NCI-H146 (cell line): ENCODE results near the gene FIZ1.
"Not testable (repeated sequence)": the region's sequence is repeated elsewhere in the genome, so short reads cannot be mapped to it uniquely, and the experiment has no call there.

ENCODE experiments used
- DNase-seq: peaks from one replicate; lab custom pipeline; 2025; lab: John Stamatoyannopoulos, UW

FIZ1 gene

DNA sequence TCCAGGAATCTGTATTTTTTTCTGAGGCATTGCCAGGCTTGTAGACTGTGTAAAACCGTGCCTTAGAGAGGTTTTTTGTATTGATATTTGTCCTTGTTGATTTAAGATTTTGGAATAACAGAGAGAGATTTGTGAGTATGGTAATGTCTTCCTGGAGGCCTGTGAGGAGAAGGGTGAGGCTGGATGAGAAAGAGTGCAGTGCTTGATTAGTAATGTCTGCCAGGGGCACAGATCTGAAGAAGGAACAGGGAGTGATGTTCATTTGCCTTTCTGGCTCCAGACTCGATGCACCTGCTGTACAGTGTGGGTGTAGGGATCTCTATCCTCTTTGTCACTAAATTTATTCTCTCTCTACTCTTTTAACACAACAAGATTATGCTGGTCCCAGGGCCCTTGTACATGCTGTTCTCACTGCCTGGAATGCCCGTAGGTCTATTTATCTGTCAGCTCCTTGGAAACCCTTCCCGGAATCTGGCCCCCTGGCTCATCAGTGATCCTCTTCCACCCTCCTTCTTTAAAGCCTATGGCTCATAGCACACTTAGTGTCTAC, 4.2 kb downstream of the FIZ1 start:
- DNase-seq, result no peak

DNA sequence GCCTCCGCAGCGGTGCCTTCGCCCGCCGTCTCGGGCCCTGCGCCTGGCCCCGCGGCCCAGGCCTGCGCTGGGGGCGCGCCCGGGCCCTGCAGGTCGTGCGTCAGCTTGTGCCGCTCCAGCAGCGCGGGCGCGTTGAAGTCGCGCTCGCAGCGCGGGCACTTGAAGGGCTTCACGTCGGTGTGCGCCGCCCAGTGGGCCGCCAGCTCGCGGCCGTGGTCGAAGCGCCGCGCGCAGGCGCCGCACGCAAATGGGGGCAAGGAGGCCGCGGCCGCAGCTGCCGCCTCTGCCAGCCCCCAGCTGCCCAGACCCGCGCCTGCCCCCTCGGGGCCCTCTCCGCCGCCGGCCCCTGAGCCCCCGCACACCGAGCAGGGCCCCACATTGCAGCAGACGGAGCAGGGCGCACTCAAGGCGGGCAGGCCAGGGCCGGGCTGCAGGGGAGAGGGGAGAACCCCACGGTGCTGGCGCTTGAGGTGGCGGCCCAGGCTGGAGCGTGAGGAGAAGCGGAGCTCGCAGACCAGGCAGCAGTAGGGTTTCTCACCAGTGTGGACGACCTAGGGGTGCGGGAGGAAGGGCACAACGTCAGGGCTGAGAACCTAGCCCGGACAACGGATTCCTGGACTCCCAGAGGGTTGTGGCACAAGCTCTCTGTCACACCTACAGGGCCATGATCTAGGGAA, 6.1 kb downstream of the FIZ1 start:
- no peak for DNase-seq

DNA sequence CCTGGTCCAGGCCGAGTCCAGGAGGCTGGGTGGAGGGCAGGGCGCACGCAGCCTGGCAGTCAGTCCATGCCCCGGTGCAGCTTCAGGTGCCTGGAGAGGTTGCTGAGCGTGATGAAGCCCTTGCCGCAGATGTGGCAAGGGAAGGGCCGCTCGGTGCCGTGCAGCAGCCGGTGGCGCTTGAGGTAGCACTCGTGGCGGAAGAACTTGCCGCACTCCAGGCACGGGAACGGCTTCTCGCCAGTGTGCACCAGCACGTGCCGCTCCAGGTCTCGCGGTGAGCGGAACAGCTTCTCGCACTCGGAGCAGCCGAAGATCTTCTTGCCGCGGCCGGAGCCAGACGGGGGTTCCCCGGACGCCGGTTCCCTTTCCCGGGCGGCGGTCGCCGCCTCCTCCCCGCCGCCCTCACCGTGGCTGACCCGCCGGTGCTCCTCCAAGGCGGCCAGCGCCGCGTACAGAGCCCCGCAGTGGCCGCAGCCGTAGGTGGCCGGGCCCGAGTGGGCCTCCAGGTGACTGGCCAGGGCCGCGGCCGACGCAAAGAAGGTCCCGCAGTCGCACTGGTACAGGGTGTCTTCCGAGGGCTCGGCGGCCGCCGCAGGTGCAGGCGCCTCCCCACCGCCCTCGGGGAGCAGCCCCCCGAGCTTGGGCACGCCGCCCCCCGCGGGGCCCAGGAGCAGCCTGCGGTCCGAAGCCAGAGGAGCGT, 6.8 kb downstream of the FIZ1 start:
- no peak for DNase-seq

DNA sequence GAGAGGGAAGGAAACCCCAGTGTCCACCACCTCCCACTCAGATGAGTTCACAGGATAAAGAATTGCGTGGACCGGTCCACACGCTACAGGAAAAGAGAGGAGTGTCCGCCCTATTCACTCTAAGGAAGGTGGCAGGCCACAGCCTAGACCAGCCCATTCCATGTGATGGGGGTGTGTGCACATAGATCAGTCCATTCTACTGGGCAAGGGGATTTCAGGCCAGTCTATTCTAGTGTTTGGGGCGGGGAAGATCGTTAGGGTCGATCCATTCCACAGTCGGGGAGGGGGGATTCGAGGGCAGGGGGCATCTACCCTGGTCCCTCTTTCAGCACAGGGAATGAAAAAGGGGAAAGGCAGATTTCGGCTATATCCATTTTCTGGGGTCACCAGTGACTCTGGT, 7.8 kb downstream of the FIZ1 start:
- no peak for DNase-seq

DNA sequence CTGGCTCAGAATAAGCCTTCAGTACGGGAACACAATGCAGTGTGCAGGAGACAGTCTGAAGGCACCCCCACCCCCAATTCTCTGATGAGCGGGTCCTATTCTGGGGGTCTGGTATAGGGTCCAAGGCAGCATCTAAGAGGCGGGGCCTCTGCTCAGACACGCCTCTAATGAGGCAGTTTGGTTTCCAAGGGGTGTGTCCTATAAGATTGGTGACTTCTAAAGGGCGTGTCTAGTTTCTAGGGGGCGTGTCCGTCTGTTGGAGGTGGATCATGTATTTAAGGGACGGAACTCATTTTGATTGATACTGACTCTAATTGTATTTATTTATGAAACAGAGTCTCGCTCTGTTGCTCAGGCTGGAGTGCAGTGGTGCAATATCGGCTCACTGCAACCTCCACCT, 8.7 kb downstream of the FIZ1 start:
- DNase-seq, result peak; percentile 24

DNA sequence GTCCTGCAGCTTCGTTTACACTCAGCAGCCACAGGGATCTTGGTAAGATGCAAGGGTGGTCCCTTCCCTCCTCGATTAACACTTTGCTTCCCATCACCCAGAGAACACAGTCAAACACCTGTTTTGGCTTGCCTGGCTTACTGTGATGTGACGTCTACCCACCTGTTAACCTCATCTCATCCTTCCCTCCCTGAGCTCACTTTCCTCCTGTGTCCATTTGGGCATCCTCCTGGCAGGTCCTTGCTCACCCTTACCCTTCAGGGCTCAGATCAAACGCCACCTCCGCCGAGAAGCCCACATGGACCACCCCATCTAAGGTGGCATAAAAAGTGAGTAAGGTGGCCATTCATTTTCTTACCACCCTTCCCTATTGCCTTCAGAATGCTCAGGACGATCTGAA, 9.2 kb downstream of the FIZ1 start:
- DNase-seq, result no peak

DNA sequence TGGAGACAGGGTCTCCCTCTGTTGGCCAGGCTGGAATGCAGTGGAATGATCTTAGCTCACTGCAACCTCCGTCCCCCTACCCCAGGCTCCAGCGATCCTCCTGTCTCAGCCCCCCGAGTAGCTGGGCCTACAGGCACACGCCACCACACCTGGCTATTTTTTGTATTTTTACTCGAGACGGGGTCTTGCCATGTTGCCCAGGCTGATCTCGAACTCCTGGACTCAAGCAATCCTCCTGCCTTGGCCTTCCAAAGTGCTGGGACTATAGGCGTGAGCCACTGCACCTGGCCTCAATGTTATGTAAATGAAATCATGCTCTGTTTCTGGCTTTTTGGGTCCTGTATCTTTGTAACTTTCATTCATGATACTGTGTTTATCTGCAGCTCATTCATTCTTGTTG, 10.6 kb downstream of the FIZ1 start:
- no peak for DNase-seq

DNA sequence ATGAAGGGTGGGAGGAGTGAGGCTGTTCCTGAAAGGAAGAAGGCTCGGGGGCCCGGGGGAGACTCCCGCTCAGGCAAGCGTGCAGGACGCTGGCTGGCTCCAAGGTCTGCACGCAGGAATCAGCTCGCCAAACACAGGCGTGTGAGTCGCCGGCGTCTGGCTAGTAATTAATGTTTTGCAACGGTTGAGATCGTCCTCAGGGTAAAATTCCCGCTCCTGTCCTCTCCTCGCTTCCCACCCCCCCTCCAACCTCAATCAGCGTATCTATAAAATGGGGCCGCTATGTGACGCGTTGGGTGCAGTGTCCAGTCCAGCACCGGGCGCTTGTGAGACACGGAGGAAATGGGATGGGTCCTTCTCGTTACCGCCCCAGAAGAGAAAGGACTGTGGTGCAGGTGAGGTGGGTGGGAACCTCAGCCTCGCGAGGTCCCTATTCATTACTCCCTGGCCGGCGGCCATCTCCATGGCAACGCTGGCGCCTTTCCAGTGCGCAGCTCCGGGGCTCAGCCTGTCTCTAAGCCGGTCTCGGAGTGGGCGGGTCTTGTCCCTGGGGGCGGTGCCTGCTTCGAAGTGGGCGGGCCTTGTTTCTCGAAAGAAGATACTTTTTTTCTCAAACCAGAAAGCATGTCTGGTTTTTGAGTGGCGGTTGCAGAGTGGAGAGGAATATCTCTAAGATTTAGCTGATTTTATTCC, 12.2 kb downstream of the FIZ1 start:
- peak; percentile 99 for DNase-seq

DNA sequence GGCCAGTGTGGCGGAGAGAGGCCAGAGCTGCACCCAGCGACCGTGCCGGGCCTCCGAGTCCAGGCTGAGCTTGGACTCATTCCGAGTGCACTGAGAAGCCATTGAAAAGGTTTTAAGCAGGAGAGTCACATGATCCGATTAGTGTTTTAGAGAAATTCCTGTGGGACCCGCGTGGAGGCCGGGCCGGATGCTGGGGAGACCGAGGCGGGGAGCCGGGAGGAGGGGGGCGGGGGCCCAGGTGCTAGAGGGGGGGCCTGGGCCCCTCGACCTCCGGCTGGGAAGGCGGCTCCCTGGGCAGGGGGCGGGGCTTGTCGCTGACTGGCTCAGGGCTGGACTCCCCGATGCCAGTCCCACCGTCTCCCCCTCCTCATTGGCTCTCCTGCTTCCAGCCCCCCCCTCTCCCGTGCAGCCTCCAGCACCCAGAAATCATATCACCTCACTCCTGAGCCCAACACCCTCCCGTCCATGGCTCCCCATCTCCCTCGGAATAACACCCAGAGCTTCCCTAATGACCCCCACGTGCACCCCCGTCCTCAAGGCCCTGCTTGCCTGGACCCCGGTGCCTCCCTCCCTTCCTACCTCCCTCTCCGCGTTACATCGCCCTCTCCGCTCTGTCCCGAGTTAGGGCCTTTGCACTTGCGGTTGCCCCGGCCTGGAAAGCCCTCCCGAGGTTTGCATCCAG, 13.5 kb downstream of the FIZ1 start:
- DNase-seq, result peak; percentile 90

DNA sequence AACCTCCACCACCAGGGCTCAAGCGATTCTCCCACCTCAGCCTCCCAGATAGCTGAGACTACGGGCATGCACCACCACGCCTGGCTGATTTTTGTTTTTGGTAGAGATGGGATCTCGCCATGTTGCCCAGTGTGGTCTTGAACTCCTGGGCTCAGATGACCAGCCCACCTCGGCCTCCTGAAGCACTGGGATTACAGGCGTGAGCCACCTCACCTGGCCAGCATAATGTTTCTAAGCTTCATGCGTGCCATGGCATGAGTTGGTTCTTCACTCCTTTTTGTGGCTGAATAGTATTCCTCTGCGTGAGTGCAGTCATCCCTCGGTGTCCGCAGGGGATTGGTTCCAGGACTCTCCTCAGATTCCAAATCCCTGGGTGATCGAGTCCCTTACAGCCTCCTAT, 14.4 kb downstream of the FIZ1 start:
- DNase-seq, result no peak

DNA sequence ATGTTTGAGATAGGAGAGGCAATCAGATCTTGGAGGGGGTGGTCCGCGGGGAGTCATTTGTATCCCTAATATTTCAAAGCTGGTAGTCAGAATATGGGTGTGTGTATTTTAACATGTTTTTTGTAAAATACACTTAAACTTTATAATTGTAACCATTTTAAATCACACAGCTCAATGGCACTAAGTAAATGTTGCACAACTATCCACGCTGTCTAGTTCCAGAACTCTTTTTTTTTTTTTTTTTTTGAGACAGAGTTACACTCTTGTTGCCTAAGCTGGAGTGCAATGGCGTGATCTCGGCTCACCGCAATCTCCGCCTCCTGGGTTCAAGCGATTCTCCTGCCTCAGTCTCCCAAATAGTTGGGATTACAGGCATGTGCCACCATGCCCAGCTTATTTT, 15.4 kb downstream of the FIZ1 start:
- not testable (repeated sequence) for DNase-seq

DNA sequence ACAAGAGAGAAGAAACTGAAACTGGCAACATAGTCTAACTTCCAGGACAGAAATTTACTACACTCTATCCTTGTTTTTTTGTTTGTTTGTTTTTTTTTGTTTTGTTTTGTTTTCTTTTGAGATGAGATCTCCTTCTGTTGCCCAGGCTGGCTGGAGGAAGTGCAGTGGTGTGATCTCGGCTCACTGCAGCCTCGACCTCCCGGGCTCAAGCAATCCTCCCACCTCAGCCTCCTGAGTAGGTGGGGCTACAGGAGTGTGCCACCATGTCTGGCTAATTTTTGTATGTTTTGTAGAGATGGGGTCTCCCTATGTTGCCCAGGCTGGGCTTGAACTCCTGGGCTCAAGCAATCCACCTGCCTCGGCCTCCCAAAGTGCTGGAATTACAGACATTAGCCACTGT, 17.0 kb downstream of the FIZ1 start:
- DNase-seq, result not testable (repeated sequence)

DNA sequence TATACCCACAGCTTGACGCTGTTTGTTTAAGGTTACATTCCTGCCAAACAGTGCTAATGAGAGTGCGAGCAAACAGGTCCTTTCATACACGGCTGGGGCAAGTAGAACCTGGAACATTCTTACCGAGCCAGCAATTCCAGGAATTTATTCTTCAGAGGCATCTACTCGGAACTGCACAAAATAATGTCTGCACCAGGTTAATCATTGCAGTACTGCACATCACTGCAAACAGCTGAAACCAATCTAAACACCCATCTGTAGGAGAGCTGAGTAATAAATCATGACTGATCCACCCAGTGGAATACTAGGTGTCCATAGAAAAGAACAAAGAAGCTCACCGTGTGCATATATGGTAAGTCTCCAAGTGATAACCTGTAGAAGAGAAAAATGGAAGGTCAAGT, 17.5 kb downstream of the FIZ1 start:
- peak; percentile 75 for DNase-seq

DNA sequence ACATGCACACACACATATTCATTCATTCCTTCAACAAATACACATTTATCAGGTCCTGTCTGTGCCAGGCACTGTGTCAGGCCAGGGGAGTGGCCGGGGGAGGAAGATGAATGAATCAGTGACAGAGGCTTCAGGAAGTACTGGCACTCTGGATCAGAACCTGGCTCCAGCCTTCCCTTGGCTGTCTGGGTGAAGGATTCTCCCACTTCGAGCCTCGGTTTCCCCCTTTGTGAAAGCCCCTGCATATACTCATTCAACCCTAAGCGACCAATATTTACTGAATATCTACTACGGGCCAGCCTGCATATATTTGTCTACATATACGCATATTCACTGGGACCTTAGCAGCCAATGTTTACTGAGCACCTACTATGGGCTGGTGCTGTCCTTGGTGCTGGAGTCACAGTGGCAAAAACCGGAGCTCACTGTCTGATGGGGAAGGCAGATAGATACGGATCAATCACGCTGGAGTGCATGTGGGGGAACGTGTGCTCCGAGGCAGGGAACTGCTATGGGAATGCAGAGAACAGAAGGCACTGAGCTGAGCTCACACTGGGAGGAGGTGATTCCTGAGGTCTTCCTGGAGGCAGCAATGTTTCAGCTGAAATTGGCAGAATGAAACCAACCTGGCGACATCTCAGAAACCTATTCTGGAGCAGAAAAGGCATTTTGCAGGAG, 18.0 kb downstream of the FIZ1 start:
- DNase-seq, result no peak

DNA sequence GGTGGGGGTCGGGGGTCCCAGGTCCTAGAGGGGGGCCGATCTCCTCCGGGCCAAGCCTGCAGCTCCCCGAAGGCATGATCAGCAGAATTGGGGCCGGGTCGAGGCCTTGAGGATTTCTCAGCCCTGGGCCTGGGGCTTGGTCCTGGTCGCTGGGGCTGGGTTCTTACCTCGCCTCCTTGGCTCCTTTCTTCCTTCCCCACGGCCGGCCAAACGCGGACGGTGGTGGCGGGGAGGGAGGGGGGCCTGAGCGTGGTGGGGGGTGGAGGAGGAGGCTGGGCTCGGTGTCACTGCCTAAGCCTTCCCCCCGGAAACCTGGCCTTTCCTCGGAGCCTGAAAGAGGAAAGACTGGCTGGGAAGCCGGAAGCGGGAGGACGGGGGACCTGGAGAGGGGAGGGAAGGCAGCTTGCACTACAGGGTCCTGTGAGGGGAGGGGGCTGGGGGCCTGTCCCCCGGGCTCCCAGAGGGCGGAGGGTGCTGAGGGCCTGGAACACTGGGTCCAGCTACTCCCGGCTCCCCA, 18.6 kb downstream of the FIZ1 start, which contains the start of gene ZNF579:
Gene ZNF579 (minus strand): TSS at position 221 of the 517 bp plus-strand sequence. CDS start 1,209 bp downstream, outside the sequence.
- peak; percentile 94 for DNase-seq

DNA sequence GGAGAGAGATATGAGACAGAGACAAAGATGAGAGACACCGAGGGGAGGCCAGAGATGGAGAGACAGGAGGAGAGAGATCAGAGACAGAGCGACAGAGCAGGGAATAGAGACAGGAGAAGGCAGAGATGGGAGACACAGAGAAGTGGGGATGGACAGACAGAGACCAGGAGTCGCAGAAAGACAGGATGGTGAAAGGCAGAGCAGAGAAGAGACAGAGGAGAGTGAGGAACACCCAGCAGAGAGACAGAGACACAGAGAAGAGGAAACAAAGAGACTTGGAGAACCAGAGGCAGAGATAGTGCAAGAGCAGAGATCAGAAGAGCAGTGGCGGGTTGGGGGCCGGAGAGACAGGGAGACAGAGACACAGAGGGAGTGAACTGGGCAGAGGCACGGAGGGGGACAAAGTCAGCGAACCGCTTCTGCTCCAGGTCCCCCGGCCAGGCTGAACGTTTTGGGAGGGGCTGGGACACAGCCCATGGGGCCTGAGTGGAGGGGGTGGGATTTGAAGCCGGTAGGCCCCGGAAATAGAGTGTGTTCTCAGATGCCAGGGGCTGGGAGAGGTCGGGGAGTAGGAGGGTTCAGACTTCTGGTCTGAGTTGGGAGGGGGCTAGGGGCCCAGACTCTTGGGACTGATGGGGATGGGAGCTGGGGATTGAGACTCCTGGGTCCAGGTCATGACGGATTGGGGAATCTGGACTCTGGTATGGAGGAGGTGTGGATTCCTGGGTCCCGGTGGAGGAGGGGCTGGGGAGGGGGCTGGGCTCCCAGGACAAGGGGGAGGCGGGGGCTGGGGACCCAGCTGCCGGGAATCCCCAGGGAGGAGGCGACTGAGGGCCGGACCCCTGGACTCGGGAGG, 19.3 kb downstream of the FIZ1 start:
- DNase-seq, result peak; percentile 49

DNA sequence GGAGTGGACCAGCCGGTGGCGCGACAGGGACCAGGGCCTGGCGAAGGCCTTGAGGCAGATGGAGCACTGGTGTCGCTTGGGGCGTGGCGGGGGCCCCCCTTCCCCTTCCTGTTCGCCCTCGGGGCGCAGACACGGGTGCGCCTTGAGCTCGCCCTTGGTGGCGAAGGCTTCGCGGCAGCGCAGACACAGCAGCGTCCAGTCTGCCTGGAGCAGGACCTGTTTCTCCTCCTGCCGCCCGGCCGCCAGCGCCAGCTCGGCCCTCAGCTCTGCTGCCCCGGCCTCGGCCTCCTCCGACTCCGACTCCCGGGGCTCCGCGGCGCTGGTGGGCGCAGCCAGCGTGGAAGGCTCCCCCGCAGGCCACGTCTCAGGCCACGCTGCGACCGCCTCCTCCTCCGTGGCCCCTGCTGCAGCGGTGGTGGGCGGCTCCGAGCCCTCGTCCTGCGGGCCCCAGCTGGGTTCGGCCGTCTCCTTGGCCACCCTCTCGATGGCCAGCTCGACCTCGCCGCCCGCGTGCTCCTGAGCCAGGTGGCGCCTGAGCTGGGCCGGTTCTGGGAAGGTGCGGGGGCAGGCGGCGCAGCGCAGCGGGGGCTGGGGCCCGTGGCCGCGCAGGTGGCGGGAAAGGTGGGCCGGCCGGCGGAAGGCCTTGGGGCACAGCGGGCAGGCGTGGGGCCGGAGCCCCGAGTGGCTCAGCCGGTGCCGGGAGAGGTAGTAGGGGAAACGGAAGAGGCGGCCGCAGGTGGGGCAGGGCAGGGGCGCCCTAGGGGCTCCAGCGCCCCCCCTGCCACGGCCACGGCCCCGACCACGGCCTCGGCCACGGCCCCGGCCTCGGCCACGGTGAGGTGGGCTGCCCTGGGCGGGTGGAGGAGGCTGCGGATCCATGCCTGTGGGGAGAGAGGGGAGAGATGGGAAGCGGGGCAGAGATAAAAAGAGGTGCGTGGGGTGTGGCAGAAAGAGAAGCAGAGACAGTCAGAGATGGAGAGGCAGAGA, 20.3 kb downstream of the FIZ1 start:
- DNase-seq, result no peak

DNA sequence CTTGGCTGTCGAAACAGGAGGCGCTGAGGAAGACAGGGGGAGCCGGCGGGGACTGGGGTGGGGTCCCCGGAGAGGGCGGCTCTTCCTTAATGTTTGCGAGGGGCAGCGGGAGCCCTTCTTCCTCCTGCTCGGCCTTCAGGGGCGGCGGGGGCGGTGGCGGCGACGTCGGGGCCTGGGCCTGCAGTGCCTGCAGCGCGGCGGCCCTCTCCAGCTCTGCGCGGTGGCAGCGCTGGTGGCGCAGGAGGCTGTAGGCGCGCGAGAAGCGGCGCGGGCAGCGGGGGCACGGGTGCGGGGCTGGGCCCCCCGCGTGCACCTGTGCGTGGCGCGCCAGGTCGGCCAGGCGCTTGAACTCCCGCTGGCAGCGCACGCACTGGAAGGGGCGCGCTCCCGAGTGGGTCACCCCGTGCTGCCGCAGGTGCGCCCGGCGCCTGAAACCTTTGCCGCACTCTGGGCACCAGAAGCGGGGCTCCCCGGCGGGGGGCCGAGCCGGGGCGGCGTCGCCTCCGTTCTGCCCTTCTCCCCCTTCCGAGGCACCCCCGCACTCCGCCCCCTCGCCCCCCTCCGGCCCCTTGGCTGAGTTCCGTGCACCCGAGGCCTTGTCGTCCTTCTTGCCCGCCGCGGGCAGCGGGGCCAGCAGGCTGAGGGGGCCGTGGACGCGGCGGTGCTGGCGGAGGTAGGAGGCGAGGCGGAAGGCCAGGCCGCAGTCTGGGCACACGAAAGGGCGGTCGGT, 21.1 kb downstream of the FIZ1 start:
- DNase-seq, result no peak

DNA sequence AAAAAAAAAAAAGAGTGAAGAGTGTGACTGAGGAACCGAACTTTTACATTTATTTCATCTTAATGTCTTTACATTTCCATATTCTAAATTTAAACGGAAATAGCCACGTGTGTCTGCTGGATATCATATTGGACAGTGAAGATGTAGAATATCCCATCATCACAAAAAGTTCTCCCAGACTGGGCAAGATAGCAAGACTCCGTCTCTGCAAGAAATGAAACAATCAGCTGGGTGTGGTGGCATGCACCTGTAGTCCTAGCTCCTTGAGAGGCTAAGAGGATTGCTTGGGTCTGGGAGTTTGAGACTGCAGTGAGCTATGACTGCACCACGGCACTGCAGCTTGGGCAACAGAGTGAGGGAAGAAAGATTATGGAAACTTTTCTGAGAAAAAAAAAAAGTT, 22.6 kb downstream of the FIZ1 start:
- DNase-seq, result no peak
